Stimulated activated memory B cell treated with anti-CD40 and anti-IgM and Interleukin-4, amounts not matched to agents 10 μg/mL and 1 μg/mL and 100 μg/mL, for 72 hours (primary cell): ENCODE results near the gene RXRA.

ENCODE experiments used
- ATAC-seq: fragments of 150-1000 bp; cut with Tn5 transposase; 2 replicates; pipeline ENCODE4 v1.10.0; 2021
- H3K27ac Mint-ChIP-seq: one replicate; pipeline ENCODE4 v1.8.0; 2022; ENCODE audit warnings: mild to moderate bottlenecking, mixed read lengths
- H3K27me3 Mint-ChIP-seq: one replicate; pipeline ENCODE4 v1.8.0; 2022; ENCODE audit warnings: mixed read lengths
- H3K36me3 Mint-ChIP-seq: one replicate; pipeline ENCODE4 v1.8.0; 2022; ENCODE audit warnings: mixed read lengths
- H3K4me1 Mint-ChIP-seq: one replicate; pipeline ENCODE4 v1.8.0; 2022; ENCODE audit warnings: mixed read lengths
- H3K4me3 Mint-ChIP-seq: one replicate; pipeline ENCODE4 v1.8.0; 2022; ENCODE audit warnings: mild to moderate bottlenecking, moderate library complexity, mixed read lengths
- H3K9me3 Mint-ChIP-seq: one replicate; pipeline ENCODE4 v1.8.0; 2022; ENCODE audit warnings: mixed read lengths

The RXRA gene

GRCh38 chr9:134366223-134367031 lies 40.2 kb downstream of the RXRA start:
- no peak for ATAC-seq

GRCh38 chr9:134367061-134367460 lies 40.8 kb downstream of the RXRA start:
- no peak for ATAC-seq
- Mint-ChIP-seq H3K4me1 (peaks cover 15% of the 10 kb centered on the region), H3K36me3 (no peaks in the 10 kb centered on the region), H3K9me3 (no peaks in the 10 kb centered on the region), H3K27me3 (no peaks in the 10 kb centered on the region), H3K27ac (no peak overlapping the region), H3K4me3 (no peak overlapping the region)

More at GRCh38 chr9:134366223-134367031, 40.2 kb downstream of the RXRA start:
- no peaks in the 10 kb centered on the region for H3K36me3 Mint-ChIP-seq
- H3K27me3 Mint-ChIP-seq: no peaks in the 10 kb centered on the region
- no peak overlapping the region for H3K4me3 Mint-ChIP-seq
- no peaks in the 10 kb centered on the region for H3K9me3 Mint-ChIP-seq
- H3K4me1 Mint-ChIP-seq: peaks cover 11% of the 10 kb centered on the region
- H3K27ac Mint-ChIP-seq: no peak overlapping the region

GRCh38 chr9:134367791-134368490 lies 41.7 kb downstream of the RXRA start:
- no peak for ATAC-seq
- Mint-ChIP-seq H3K4me3 (no peak overlapping the region), H3K27ac (no peak overlapping the region), H3K4me1 (peaks cover 24% of the 10 kb centered on the region), H3K36me3 (no peaks in the 10 kb centered on the region), H3K9me3 (no peaks in the 10 kb centered on the region), H3K27me3 (no peaks in the 10 kb centered on the region)

- Mint-ChIP-seq H3K4me1 (peaks cover 24% of the 10 kb centered on the region), H3K27me3 (no peaks in the 10 kb centered on the region), H3K36me3 (no peaks in the 10 kb centered on the region), H3K4me3 (no peak overlapping the region), H3K27ac (no peak overlapping the region), H3K9me3 (no peaks in the 10 kb centered on the region)
- no peak for ATAC-seq
These were observed 42.3 kb downstream of the RXRA start for GRCh38 chr9:134368571-134368970.

- H3K9me3 Mint-ChIP-seq: no peaks in the 10 kb centered on the region
- H3K27ac Mint-ChIP-seq: no peak overlapping the region
- H3K27me3 Mint-ChIP-seq: no peaks in the 10 kb centered on the region
- H3K4me3 Mint-ChIP-seq: no peak overlapping the region
- no peaks in the 10 kb centered on the region for H3K36me3 Mint-ChIP-seq
- peaks cover 26% of the 10 kb centered on the region for H3K4me1 Mint-ChIP-seq
- ATAC-seq: no peak
These were observed 43.4 kb downstream of the RXRA start for GRCh38 chr9:134369416-134370212.

- Mint-ChIP-seq H3K36me3 (no peaks in the 10 kb centered on the region), H3K27me3 (no peaks in the 10 kb centered on the region), H3K4me1 (peaks cover 26% of the 10 kb centered on the region), H3K9me3 (no peaks in the 10 kb centered on the region), H3K4me3 (no peak overlapping the region), H3K27ac (no peak overlapping the region)
- no peak for ATAC-seq
These were observed 43.9 kb downstream of the RXRA start for GRCh38 chr9:134370213-134370492.

- H3K27ac Mint-ChIP-seq: no peak overlapping the region
- no peaks in the 10 kb centered on the region for H3K9me3 Mint-ChIP-seq
- no peak overlapping the region for H3K4me3 Mint-ChIP-seq
- H3K4me1 Mint-ChIP-seq: peaks cover 25% of the 10 kb centered on the region
- H3K36me3 Mint-ChIP-seq: no peaks in the 10 kb centered on the region
- no peak for ATAC-seq
- H3K27me3 Mint-ChIP-seq: no peaks in the 10 kb centered on the region
These were observed 44.4 kb downstream of the RXRA start for GRCh38 chr9:134370638-134371037.

GRCh38 chr9:134371731-134372130 lies 45.5 kb downstream of the RXRA start:
- Mint-ChIP-seq H3K4me3 (no peak overlapping the region), H3K27ac (no peak overlapping the region)
- ATAC-seq: no peak

GRCh38 chr9:134372581-134373267 lies 46.5 kb downstream of the RXRA start:
- ATAC-seq: no peak

More at GRCh38 chr9:134371731-134372130, 45.5 kb downstream of the RXRA start:
- Mint-ChIP-seq H3K4me1 (peaks cover 31% of the 10 kb centered on the region), H3K9me3 (no peaks in the 10 kb centered on the region), H3K36me3 (no peaks in the 10 kb centered on the region), H3K27me3 (no peaks in the 10 kb centered on the region)

GRCh38 chr9:134373269-134373668 lies 47.0 kb downstream of the RXRA start:
- no peaks in the 10 kb centered on the region for H3K27me3 Mint-ChIP-seq
- H3K4me3 Mint-ChIP-seq: no peak overlapping the region
- no peaks in the 10 kb centered on the region for H3K9me3 Mint-ChIP-seq
- no peaks in the 10 kb centered on the region for H3K36me3 Mint-ChIP-seq
- no peak overlapping the region for H3K27ac Mint-ChIP-seq
- peaks cover 31% of the 10 kb centered on the region for H3K4me1 Mint-ChIP-seq
- ATAC-seq: no peak

More at GRCh38 chr9:134372581-134373267, 46.5 kb downstream of the RXRA start:
- Mint-ChIP-seq H3K4me1 (peaks cover 31% of the 10 kb centered on the region), H3K27me3 (no peaks in the 10 kb centered on the region), H3K9me3 (no peaks in the 10 kb centered on the region), H3K4me3 (no peak overlapping the region), H3K36me3 (no peaks in the 10 kb centered on the region), H3K27ac (no peak overlapping the region)

GRCh38 chr9:134373953-134374300 lies 47.7 kb downstream of the RXRA start:
- no peak overlapping the region for H3K27ac Mint-ChIP-seq
- H3K27me3 Mint-ChIP-seq: no peaks in the 10 kb centered on the region
- peaks cover 31% of the 10 kb centered on the region for H3K4me1 Mint-ChIP-seq
- H3K9me3 Mint-ChIP-seq: no peaks in the 10 kb centered on the region
- no peaks in the 10 kb centered on the region for H3K36me3 Mint-ChIP-seq
- no peak overlapping the region for H3K4me3 Mint-ChIP-seq
- ATAC-seq: no peak

- Mint-ChIP-seq H3K36me3 (no peaks in the 10 kb centered on the region), H3K4me1 (peaks cover 31% of the 10 kb centered on the region), H3K27ac (no peak overlapping the region), H3K4me3 (no peak overlapping the region), H3K9me3 (no peaks in the 10 kb centered on the region), H3K27me3 (no peaks in the 10 kb centered on the region)
- no peak for ATAC-seq
These were observed 48.2 kb downstream of the RXRA start for GRCh38 chr9:134374301-134375010.

- Mint-ChIP-seq H3K27ac (no peak overlapping the region), H3K9me3 (no peaks in the 10 kb centered on the region), H3K4me1 (peaks cover 31% of the 10 kb centered on the region), H3K27me3 (no peaks in the 10 kb centered on the region), H3K36me3 (no peaks in the 10 kb centered on the region), H3K4me3 (no peak overlapping the region)
- no peak for ATAC-seq
These were observed 48.7 kb downstream of the RXRA start for GRCh38 chr9:134375011-134375390.

- H3K36me3 Mint-ChIP-seq: no peaks in the 10 kb centered on the region
- no peak overlapping the region for H3K27ac Mint-ChIP-seq
These were observed 49.5 kb downstream of the RXRA start for GRCh38 chr9:134375430-134376385.

More at GRCh38 chr9:134375430-134376385, 49.5 kb downstream of the RXRA start:
- H3K4me1 Mint-ChIP-seq: peaks cover 31% of the 10 kb centered on the region
- no peak overlapping the region for H3K4me3 Mint-ChIP-seq
- ATAC-seq: no peak
- no peaks in the 10 kb centered on the region for H3K9me3 Mint-ChIP-seq
- H3K27me3 Mint-ChIP-seq: no peaks in the 10 kb centered on the region
